ENCODE measurements around the gene FLRT1. TPM values are rescaled to one million over a fixed set of nuclear protein-coding genes. Genes with fewer than 3 reads are reported as not detected.
A peak's percentile ranks its signal among the peaks of the same experiment; 100 is the strongest.

Gene FLRT1
- total RNA-seq, 1 donor from 2014 or later: 7.1 TPM

DNA sequence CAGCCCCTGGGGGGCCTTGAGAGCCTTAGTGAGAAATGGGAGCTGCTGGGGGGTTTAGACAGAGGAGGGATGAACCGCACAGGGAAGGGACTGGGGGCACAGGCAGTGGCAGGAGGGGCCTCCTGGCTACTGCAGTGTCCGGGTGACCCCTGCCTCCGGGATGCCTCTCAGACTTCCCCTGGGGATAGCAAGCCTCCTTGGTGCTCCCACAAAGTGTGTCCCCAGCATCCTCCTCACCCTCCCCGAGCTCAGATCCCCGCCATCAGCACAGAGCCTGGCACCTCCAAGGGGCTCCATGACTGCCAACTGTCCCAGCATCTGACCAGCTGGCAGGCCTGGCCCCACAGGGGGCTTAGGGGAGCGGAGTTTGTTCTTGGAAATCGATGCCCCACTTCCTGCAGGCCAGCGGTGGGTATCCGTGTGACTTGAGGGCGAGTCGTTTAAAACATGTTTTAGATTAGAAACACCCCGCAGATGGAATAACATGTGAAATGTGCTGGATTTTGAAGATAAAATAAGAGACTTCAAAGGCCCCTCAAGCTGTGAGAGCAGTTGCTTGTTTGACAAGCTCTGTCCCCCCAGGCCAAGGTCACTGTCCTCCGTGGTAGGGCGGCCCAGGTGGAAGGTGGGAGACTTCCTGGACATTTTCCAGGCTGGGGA lies 13.5 kb upstream of the FLRT1 start:
- Mint-ChIP-seq H3K4me1 (peaks cover 36% of the 10 kb centered on the region), H3K27ac (no peak overlapping the region), H3K9me3 (no peaks in the 10 kb centered on the region), H3K27me3 (ENCODE audit: low read depth) (peaks cover 2% of the 10 kb centered on the region), H3K4me3 (no peak overlapping the region), H3K36me3 (no peaks in the 10 kb centered on the region)
- no peak for DNase-seq (ENCODE audit: low spot score in 2 of 2, unreplicated experiment in 2 of 2)
- TF ChIP-seq, protein P1, sequence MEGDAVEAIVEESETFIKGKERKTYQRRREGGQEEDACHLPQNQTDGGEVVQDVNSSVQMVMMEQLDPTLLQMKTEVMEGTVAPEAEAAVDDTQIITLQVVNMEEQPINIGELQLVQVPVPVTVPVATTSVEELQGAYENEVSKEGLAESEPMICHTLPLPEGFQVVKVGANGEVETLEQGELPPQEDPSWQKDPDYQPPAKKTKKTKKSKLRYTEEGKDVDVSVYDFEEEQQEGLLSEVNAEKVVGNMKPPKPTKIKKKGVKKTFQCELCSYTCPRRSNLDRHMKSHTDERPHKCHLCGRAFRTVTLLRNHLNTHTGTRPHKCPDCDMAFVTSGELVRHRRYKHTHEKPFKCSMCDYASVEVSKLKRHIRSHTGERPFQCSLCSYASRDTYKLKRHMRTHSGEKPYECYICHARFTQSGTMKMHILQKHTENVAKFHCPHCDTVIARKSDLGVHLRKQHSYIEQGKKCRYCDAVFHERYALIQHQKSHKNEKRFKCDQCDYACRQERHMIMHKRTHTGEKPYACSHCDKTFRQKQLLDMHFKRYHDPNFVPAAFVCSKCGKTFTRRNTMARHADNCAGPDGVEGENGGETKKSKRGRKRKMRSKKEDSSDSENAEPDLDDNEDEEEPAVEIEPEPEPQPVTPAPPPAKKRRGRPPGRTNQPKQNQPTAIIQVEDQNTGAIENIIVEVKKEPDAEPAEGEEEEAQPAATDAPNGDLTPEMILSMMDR (IDR thresholded peaks at IDR 0.05; ENCODE audit: unreplicated experiment): no peak

DNA sequence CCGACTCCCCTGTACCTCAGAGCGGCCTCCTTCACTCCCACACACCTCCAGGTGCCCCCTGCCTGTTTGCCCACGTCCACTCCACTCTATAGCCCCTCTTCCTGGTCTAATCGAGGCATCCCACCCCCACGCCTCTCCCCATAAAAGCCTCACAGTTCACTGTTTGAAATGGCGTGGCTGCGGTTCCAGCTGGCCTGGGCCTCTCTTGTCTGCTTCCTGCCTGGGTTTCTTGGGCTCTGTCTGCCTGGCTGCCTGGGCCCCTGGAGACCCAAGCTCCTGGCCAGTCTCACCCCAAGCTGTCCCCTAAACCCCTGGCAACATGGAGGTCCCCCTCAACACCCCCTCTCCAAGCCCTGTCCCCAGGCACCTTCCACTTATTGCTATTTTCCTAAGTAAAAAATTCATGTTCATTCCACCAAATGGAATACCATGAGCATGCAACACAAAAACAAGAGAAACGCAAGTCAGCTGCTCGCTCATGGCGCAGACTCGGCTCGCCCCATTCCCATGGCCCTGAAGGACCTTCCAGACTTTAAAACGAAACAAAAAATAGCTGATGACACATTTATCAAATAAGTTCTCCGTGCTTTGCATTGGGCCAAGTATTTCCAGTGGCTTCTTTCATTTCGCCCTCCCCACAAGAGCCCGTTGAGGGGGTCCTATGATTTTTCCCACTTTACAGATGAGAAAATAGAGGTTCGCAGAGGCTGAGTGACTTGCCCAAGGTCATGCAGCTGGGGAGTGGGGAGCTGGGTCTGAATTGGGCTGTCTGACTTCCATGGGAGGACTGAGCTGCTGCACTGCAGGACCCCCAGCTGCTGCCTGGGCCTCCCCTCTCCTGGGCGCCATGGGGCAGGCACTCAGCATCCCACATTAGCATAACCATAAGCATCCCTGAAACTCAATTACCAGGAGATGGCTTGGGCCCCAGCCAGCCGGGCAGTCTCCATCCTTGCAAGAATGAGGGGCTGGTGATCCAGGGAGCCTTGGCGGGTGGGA lies 11.7 kb upstream of the FLRT1 start:
- TF ChIP-seq, protein P1 (IDR thresholded peaks at IDR 0.05; ENCODE audit: unreplicated experiment): no peak
- no peak overlapping the region for H3K4me3 Mint-ChIP-seq
- H3K4me1 Mint-ChIP-seq: peaks cover 44% of the 10 kb centered on the region
- DNase-seq (ENCODE audit: low spot score in 2 of 2, unreplicated experiment in 2 of 2): no peak
- no peaks in the 10 kb centered on the region for H3K36me3 Mint-ChIP-seq
- peak overlapping the region; percentile 61 for H3K27ac Mint-ChIP-seq
- no peaks in the 10 kb centered on the region for H3K9me3 Mint-ChIP-seq
- peaks cover 2% of the 10 kb centered on the region for H3K27me3 Mint-ChIP-seq (ENCODE audit: low read depth)

DNA sequence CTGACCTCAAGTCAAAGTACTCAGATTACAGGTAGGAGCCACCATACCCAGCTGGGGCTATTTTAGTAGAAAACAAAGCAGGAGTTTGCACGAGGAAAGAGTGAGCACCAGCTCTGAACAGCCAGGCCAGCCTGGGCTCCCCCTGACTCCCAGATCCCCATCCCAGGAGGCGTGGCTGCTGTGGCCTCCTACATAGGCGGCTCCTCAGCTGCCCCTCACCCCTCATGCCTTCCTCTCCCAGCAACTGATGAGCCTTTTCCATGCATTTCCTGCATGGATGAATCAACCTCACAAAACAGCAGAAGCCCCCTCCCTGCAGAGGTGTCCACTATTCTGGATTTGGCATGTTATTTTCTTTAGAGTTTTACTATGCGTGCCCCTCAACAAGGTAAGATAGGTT lies 10.5 kb upstream of the FLRT1 start:
- Mint-ChIP-seq H3K36me3 (no peaks in the 10 kb centered on the region), H3K27me3 (ENCODE audit: low read depth) (no peaks in the 10 kb centered on the region), H3K4me1 (peaks cover 54% of the 10 kb centered on the region), H3K27ac (peak overlapping the region; percentile 23), H3K9me3 (no peaks in the 10 kb centered on the region), H3K4me3 (no peak overlapping the region)
- TF ChIP-seq, protein P1 (IDR thresholded peaks at IDR 0.05; ENCODE audit: unreplicated experiment): no peak
- DNase-seq (ENCODE audit: low spot score in 2 of 2, unreplicated experiment in 2 of 2): no peak

DNA sequence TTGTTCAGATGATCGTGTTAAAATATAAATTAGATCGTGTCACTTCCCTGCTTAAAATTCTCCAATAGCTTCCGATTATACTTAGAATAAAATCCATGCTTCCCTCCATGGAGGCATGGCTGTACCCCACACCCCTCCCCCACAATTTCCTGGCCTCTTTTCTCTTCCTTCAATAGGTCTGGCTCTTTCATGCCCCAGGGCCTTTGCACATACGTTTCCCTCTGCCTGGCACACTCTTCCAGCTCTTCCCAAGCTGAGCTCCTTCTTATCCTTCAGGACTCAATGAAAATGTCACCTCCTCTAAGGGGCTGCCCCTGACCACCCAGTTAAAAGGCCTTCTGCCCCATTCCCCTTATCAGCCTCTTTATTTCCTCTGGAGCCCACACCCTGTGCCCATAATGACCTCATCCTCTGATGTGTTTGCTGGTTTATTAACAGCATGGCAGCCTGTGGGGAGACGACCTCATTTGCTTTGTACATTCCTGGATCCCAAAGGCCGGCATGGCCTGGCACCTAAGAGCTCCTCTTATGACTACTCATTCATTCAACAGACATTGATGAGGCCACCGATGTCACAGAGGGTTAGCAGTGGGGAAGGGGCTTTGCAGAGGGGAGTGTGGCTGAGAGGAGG lies 9.0 kb upstream of the FLRT1 start:
- TF ChIP-seq, protein P1 (IDR thresholded peaks at IDR 0.05; ENCODE audit: unreplicated experiment): no peak
- DNase-seq (ENCODE audit: low spot score in 2 of 2, unreplicated experiment in 2 of 2): no peak
- H3K27me3 Mint-ChIP-seq (ENCODE audit: low read depth): no peaks in the 10 kb centered on the region
- peaks cover 50% of the 10 kb centered on the region for H3K4me1 Mint-ChIP-seq
- H3K4me3 Mint-ChIP-seq: no peak overlapping the region
- H3K36me3 Mint-ChIP-seq: no peaks in the 10 kb centered on the region
- no peaks in the 10 kb centered on the region for H3K9me3 Mint-ChIP-seq
- H3K27ac Mint-ChIP-seq: peak overlapping the region; percentile 18

DNA sequence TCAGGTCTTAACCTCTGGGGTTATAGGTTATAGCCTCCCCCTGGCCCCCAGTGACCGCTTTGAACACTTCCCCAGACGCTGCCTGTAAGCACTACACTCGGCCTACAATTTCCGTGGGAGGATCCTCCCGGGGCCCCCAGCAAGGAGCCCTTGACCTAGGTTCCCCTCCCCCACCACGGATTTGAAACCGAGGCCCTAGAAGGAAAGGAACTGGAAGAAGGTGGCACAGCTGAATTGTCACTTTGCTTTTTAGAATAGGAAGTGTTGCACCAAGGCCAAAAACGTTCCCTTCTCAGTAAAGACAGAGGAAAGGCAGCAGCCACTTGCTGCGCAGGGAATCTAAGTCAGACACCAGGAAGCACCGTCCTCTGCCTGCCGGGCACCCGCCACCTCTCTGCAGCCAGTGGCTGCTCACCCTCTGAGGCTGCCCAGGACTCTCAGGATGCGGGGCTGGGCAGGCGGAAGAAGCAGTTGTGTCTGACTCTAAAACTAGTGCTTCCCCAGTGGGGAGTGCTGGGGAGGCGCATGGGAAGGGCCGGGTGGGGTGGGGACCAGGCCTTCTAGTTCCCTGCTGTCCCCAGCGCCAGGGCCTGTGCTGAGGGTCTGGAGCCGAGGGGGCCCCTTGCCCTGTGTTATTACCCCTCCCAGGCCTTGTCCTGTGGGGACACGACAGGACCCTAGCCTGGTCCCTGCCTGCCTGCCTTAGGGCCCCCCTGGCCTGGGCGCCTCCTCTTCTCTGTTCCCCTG lies 7.9 kb upstream of the FLRT1 start:
- H3K36me3 Mint-ChIP-seq: no peaks in the 10 kb centered on the region
- peaks cover 4% of the 10 kb centered on the region for H3K27me3 Mint-ChIP-seq (ENCODE audit: low read depth)
- H3K4me1 Mint-ChIP-seq: peaks cover 41% of the 10 kb centered on the region
- no peak overlapping the region for H3K4me3 Mint-ChIP-seq
- no peak overlapping the region for H3K27ac Mint-ChIP-seq
- TF ChIP-seq, protein P1 (IDR thresholded peaks at IDR 0.05; ENCODE audit: unreplicated experiment): no peak
- H3K9me3 Mint-ChIP-seq: no peaks in the 10 kb centered on the region
- no peak for DNase-seq (ENCODE audit: low spot score in 2 of 2, unreplicated experiment in 2 of 2)
